GM21515 (cell line): ENCODE results near the gene AMT.

Experiments
- ATAC-seq: cut with Tn5 transposase; IDR thresholded peaks from one replicate; pipeline ENCODE4 v1.9.1; 2021; ENCODE audit not compliant: unreplicated experiment

Gene AMT, protein sequence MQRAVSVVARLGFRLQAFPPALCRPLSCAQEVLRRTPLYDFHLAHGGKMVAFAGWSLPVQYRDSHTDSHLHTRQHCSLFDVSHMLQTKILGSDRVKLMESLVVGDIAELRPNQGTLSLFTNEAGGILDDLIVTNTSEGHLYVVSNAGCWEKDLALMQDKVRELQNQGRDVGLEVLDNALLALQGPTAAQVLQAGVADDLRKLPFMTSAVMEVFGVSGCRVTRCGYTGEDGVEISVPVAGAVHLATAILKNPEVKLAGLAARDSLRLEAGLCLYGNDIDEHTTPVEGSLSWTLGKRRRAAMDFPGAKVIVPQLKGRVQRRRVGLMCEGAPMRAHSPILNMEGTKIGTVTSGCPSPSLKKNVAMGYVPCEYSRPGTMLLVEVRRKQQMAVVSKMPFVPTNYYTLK

GRCh38 chr3:49422379-49423248, at the start of gene AMT:
AMT (minus strand) TSS chr3:49422473; CDS start chr3:49422450, 23 bp downstream.
- ATAC-seq, result no peak

DNA sequence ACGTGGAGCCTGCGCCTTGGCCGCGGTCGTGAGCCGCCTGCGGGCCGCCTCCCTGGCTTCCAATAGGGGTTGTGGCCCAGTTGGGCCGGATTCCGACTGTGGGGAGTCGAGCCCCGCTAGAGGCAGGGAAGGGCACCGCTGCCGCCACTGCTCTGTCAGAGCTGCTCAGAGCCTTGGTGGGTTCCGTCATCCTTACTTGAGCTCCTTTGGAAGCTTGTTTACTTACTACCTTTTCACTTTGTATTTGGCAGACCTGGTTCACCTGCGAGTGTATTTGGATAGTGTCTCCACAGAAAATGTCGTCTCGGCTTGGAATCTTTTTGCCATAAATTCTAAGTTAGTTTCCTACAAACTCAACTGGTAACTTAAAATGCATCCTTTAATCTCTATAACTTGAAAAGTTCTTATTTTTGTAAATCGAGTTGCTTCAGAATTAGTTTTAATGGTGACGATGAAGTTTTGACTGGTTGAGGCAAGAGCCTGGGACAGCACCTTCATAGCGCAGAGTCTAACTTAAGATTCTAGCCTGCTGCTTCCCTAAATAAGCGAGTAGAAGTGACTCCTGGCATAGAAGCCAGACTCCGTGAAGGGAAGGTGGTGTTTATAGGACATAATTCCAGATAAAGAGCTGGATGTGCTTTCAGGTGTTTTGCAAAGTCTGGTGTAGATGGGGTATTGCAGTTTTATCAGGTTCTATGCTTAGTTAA, 48.6 kb upstream of the AMT start:
- peak; percentile 15 for ATAC-seq

DNA sequence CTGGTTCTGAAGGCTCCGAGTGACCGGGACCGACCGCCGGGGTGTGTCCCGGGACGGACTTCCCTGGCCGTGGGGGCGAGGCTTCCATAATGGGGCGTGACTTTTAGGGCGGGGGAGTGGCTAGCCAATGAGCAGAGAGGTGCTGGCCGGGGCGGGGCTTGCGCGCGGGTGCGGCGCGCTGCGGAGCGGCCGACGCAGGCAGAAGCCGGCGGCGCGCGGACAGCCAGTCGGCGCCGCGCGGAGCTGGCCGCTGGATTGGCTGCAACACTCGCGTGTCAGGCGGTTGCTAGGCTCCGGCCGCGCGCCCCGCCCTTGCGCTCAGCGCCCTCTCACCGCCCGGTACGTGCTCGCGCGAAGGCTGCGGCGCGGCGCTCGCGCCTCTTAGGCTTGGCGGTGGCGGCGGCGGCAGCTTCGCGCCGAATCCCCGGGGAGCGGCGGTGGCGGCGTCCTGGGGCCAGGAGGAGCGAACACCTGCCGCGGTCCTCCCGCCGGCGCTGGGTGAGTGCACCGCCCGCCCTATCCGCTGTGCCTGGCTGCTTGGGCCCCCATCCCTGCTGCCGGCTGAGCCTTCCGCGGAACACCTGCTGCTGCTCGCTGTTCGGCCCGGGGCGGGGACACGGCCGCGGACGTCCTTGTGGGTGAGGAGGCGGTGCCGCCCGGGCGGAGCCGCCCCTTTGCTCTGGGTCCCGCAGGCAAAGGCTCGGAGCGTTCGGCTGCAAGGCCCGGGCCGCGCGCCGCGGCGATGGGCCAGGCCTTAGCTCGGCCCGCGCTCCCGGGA, 47.9 kb upstream of the AMT start, which contains the start of gene DAG1:
TSS of gene DAG1 (plus strand) at position 332 of the 778 bp plus-strand sequence. CDS start 40,268 bp downstream, outside the sequence.
- peak; percentile 76 for ATAC-seq

DNA sequence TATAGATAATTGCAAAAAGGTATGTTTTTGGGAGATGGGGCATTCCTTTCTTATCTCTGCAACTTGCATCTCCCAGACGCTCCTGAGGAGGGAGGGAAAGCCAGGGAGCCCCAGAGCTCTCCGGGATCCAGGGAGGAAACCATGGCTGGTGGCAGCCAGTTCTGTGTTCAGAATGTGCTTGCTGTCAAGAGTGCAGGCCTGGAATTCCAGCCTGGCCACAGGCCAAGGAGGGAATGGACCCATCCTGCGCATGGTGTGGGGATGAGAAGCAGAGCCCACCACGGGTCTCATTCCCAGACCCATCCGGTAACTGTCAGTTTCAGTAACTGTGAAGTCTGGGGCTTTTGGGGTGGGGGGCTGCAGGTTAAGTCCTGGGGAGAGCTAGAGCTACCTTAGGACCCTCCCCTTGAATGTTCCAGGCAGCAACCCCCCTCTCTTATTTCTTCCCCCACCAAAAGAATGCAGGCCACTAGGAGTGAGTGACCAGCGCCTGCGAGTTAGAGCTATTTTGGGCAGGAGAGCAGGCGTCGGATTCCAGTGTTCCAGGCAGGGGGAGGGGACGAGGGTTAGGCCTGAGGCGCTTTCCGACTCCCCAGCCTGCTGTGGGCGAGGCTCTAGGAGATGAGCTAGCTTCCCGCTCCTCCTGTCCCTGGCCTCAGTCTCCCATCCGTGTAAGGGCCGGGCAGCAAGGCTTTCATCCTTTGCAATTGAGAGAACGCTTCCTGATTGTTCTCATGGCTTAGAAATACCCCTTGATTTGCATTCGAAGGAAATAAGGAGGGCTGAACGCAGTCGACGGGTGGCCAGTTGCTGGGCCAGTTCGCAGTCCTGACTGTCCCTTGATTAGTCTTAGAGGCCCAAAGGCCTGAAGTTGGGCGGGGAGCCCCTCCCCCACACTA, 47.0 kb upstream of the AMT start:
- ATAC-seq, result no peak

DNA sequence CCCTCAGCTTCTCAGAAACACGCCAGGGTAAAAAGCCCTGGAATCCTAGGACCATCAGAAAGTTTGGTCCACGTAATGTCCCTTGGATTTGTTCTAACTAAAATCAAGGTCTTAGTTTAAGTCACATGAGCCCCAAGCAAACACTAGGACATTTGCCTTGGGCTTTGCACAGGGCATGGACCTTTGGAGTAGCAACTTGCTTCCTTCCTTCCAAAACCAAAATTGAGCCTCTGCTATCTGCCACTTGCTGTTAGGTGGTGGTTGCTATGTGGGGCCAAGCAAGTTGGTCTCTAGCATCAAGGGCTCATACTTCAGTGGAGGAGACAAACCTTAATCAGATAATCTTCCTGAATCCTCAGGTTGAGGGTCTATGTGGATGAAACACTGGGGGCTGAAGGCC, 43.8 kb upstream of the AMT start:
- no peak for ATAC-seq

DNA sequence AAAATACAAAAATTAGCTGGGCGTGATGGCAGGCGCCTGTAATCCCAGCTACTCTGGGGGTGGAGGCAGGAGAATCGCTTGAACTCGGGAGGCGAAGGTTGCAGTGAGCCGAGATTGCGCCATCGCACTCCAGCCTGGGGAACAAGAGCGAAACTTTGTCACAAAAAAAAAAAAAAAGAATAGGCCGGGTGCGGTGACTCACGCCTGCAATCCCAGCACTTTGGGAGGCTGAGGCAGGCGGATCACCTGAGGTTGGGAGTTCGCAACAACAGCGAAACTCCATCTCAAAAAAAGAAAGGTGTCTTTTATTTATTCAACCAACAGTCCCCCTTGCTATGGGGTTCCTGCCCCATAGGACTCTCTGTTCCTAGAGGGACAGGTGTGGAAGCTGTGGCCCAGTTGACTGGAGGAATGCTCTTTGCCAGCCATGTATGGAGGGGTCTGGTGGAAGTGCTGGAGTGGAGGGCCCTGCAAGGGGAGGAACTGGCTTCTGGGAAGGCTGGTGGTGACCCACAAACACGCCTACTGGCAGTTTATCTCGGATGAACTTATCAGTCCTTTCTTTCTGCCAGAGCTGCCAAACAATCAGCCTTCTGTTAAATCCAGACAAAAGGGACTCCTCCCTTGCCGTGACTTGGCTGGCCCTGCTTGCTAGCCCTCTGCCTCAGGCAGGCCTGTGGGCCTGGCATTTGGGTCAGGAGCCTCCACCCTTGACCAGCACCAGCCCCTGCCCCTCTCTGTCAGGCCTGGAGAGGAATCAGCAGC, 43.2 kb upstream of the AMT start:
- no peak for ATAC-seq

DNA sequence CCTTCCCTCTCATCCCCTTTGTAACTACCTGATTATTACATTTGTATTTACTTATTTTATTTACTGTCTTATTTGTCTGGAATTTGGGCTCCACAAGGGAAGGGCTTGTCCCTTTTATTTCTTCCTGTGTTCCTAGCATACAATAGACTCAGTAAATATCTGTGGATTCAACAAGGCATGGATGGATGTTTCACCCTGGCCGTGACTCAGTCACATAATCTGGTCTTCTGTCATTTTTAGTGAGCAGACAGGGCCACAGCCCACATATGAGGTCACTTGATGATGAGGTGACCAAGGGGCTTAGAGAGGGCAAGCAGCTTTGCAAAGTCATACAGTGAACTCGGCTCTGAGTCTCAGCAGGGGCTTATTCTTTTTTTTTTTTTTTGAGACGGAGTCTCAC, 39.9 kb upstream of the AMT start:
- ATAC-seq, result no peak

DNA sequence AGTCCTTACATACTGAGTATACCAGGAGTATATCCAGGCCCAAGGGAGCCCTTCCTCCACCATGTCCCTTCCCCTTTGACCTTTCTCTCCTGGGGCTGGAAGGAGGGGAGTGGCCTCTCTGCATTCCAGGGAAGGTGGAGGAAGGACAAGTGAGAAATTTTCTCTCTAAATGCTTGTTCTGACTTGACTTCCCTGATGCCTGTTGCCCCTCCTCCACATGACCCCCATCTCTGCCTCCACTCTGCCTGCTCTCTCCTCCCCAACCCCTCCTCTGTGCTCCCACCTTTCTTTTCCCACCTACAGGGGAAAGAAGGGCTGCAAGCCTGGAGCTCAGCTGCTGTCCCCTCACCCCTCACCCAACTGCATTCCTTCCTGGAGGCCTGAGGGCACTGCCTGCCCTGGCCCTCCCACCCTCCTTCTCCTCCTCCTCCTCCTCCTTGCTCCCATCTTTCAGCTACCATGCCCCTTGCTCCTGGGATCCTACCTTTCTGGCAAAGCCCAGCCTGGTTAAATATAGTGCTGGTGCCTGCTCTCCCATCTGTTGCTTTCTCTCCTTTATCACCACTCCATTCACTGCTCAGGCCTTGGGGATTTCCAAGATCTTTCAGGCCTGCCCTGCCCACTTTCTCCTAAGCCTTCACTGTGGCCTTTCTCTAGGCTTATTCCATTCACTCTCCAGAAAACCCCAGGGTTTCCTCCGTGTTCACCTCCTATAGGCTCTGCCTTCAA, 39.3 kb upstream of the AMT start:
- ATAC-seq, result no peak

DNA sequence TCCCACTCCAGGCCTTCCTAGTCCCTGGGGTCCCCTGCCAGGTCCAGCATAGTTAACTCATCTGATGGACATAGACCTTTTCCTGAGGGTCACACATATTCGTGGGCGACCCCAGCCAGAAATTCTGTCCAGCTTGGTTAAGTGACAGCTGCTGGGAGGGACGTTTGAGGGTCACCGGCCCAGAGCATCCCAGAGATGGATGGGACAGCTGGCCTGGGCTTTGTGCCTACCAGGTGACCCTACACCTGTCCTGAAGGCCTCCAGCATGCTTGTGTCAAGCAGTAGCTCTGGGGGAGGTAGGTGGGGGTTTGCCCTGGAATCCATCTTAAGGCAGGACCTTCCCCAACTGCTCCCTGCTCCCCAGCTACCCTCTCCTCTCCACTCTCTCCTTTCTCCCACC, 38.7 kb upstream of the AMT start:
- ATAC-seq, result no peak

- no peak for ATAC-seq
Measured at GRCh38 chr3:49460188-49460890, 38.1 kb upstream of the AMT start.

DNA sequence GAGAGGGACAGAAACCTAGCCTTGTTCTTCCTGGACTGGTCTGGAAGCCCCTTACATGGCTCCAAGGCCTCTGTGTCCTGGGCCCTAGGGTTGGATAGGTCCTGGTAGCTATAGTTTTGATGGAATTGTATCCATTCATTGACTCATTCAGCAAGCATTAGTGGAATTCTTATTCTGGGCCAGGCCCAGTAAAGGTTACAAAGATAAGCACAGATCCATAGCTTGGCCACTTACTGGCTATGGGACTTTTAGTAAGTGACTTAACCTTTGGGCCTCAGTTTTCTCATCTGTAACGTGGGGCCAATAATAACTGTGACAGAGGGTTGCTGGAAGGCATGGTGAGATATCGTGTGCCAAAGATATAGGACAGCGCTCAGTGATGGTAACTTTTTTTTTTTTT, 34.2 kb upstream of the AMT start:
- no peak for ATAC-seq

DNA sequence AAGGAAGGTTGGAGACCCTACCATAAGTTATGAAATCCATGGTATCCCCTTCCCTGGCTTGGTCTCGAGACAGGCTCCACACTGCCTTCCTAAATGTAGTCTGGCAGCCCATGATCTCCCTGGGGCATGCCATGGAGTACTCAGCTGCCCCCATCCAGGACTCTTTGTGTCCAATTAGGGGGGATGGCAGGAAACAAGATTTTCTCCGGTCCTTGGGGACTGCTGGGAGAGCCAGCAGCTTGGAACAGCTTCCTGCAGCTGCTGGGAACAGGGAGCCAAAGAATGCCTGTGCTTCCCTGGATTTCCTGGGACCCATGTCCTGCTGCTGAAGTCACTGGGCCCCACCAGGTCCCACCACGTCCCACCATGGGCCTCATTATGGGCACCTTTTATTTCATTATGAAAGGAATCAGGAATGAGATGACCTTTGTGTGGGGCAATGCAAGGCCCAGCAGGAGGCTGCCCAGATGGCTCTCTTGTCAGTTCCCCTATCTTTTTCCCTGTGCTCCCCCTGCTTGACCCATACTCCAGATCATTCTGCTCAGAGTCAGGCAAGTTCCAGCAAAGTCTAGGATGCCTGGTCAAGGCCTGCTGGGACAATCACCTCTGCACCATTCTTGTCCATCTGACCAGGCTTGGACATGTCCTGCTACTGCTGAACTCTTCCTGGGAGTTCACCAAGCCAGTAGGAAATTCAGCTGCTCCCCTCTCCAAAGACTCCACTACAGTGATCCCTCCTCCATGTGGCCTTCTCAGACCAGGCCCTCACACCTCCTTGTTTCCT, 32.8 kb upstream of the AMT start:
- no peak for ATAC-seq

GRCh38 chr3:49454458-49454857, 32.2 kb upstream of the AMT start:
- no peak for ATAC-seq

GRCh38 chr3:49453621-49454020, 31.3 kb upstream of the AMT start:
- ATAC-seq, result no peak

- ATAC-seq, result no peak
Measured at GRCh38 chr3:49445391-49445790, 23.1 kb upstream of the AMT start.

DNA sequence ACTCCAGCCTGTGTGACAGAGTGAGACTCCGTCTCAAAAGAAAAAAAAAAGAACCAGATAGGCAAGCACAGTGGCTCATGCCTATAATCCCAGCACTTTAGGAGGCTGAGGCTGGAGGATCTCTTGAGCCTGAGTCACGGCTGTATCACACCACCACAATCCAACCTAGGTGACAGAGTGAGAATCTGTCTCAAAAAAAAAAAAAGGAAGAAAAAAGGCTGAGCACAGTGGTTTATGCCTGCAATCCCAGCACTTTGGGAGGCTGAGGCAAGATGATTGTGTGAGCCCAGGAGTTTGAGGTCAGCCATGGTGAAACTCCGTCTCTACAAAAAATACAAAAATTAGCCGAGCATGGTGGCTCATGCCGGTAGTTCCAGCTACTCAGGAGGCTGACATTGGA, 12.5 kb upstream of the AMT start:
- no peak for ATAC-seq

DNA sequence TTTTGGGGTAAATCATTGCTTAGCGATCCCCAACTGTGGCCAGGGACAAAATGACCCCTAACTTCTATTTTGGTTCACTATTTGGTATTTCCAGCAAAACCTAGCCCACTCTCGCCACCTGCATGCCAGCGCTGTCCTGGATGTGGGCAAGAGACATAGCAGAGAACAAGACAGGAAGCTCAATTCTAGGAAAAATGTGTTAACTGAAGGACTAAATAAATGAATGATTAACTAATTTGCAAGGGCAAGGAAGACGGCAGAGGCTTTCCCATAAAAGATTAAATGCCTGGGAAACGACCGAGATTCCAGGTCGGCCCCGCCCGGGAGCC, 6.4 kb upstream of the AMT start:
- ATAC-seq, result no peak
